ENCODE data around the gene BCL2L15.

Gene BCL2L15

DNA sequence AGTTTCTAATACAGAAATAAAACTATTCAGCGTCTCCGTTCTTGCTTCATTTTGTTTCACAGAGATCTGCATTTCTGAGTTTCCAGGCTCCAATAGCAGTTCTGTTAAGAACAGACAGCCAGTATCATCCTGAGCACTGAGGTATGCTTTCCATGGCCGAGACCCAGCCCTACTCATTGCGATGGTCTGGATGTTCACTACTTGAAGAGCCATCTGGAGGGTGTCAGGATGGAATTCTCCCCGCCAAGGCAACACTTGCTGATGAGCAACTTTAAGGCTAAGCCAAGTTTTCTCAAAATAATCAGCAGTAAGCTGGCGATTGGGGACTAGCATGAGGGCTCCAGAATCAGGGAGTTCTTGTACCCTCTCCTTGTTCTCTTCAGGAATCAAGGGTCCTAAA is 7.7 kb upstream of the BCL2L15 start:
- Histone ChIP-seq H3K27me3 (ENCODE audit: control insufficient read depth in 1 of 2, insufficient read depth in 2 of 2, low read length in 2 of 2) (no peaks in the 10 kb centered on the region), H3K9ac (ENCODE audit: low read depth in 1 of 2, low read length in 2 of 2) (no peak overlapping the region), H3K4me1 (ENCODE audit: control insufficient read depth in 1 of 2, insufficient read depth in 2 of 2, low read length in 2 of 2) (peaks cover 7 to 30% of the 10 kb centered on the region in 2 donors), H3K27ac (ENCODE audit: low read depth, low read length) (no peak overlapping the region), H3K36me3 (ENCODE audit: control insufficient read depth in 1 of 2, insufficient read depth in 2 of 2, low read length in 2 of 2) (peaks cover 22 to 45% of the 10 kb centered on the region in 2 donors), H3K4me3 (ENCODE audit: low read depth in 1 of 2, low read length in 2 of 2) (no peak overlapping the region), H3K9me3 (ENCODE audit: control insufficient read depth in 1 of 2, low read length in 2 of 2) (no peaks in the 10 kb centered on the region)

DNA sequence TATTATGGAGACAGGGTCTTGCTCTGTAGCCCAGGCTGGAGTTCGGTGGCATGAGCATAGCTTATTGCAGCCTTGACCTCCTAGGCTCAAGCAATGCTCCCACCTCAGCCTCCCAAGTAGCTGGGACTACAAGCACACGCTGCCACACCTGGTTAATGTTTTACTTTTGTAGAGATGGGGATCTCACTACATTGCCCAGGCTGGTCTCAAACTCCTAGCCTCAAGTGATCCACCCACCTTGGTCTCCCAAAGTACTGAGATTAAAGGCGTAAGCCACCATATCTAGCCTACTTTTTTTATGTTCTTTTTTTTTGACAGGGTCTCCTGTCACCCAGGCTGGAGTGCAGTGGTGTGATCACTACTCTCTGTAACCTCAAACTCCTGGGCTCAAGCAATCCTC is 5.9 kb upstream of the BCL2L15 start:
- Histone ChIP-seq H3K27ac (ENCODE audit: low read depth, low read length) (no peak overlapping the region), H3K4me3 (ENCODE audit: low read depth in 1 of 2, low read length in 2 of 2) (no peak overlapping the region), H3K9ac (ENCODE audit: low read depth in 1 of 2, low read length in 2 of 2) (no peak overlapping the region), H3K36me3 (ENCODE audit: control insufficient read depth in 1 of 2, insufficient read depth in 2 of 2, low read length in 2 of 2) (peaks cover 21 to 33% of the 10 kb centered on the region in 2 donors), H3K4me1 (ENCODE audit: control insufficient read depth in 1 of 2, insufficient read depth in 2 of 2, low read length in 2 of 2) (peaks cover 9 to 17% of the 10 kb centered on the region in 2 donors), H3K27me3 (ENCODE audit: control insufficient read depth in 1 of 2, insufficient read depth in 2 of 2, low read length in 2 of 2) (no peaks in the 10 kb centered on the region), H3K9me3 (ENCODE audit: control insufficient read depth in 1 of 2, low read length in 2 of 2) (no peaks in the 10 kb centered on the region)

DNA sequence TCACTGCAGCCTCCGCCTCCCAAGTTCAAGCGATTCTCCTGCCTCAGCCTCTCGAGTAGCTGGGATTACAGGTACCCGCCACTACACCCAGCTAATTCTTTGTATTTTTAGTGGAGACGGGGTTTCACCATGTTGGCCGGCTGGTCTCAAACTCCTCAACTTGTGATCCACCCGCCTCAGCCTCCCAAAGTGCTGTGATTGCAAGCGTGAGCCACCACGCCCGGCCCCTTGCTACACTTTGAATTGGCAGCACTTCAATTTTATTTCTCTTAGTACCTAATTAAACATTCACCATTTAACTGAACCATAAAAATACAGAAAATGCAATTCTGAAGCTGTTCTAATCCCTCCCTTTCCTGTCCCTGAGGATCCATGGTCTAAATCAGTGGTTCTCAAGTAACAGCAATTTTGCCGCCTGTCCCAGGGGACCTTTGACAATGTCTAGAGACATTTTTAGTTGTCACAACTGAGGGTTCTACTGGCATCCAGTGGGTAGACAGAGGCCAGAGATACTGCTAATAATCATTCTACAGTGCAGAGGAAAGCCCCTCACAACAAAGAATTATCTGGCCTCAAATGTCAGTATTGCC is 4.3 kb upstream of the BCL2L15 start:
- Histone ChIP-seq H3K27ac (ENCODE audit: low read depth, low read length) (no peak overlapping the region), H3K36me3 (ENCODE audit: control insufficient read depth in 1 of 2, insufficient read depth in 2 of 2, low read length in 2 of 2) (peaks cover 14 to 21% of the 10 kb centered on the region in 2 donors), H3K4me1 (ENCODE audit: control insufficient read depth in 1 of 2, insufficient read depth in 2 of 2, low read length in 2 of 2) (peaks cover 14 to 20% of the 10 kb centered on the region in 2 donors), H3K9ac (ENCODE audit: low read depth in 1 of 2, low read length in 2 of 2) (no peak overlapping the region), H3K9me3 (ENCODE audit: control insufficient read depth in 1 of 2, low read length in 2 of 2) (no peaks in the 10 kb centered on the region), H3K27me3 (ENCODE audit: control insufficient read depth in 1 of 2, insufficient read depth in 2 of 2, low read length in 2 of 2) (no peaks in the 10 kb centered on the region), H3K4me3 (ENCODE audit: low read depth in 1 of 2, low read length in 2 of 2) (no peak overlapping the region)

DNA sequence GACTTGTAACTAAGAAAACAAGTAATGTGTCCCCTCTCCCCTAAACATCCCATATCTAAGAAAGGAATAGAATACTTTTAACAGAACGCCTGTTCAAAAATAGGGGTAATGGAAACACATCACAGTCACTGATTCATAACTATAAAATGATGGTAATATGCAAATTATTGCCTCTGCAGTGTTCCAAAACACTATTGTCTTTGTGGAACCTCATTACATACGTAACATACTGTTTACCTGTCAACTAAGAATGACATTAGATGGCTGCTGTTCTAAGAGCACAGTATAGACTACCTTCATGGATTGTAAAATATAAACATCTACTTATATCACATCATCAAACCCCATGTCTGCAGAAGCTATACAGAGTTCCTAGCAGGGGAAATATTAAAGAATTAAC is 3.4 kb upstream of the BCL2L15 start:
- peaks cover 14 to 20% of the 10 kb centered on the region in 2 donors for H3K4me1 ChIP-seq (ENCODE audit: control insufficient read depth in 1 of 2, insufficient read depth in 2 of 2, low read length in 2 of 2)
- peaks cover 9 to 12% of the 10 kb centered on the region in 2 donors for H3K36me3 ChIP-seq (ENCODE audit: control insufficient read depth in 1 of 2, insufficient read depth in 2 of 2, low read length in 2 of 2)
- H3K27ac ChIP-seq (ENCODE audit: low read depth, low read length): no peak overlapping the region
- H3K9ac ChIP-seq (ENCODE audit: low read depth in 1 of 2, low read length in 2 of 2): no peak overlapping the region
- H3K4me3 ChIP-seq (ENCODE audit: low read depth in 1 of 2, low read length in 2 of 2): no peak overlapping the region
- H3K27me3 ChIP-seq (ENCODE audit: control insufficient read depth in 1 of 2, insufficient read depth in 2 of 2, low read length in 2 of 2): no peaks in the 10 kb centered on the region
- H3K9me3 ChIP-seq (ENCODE audit: control insufficient read depth in 1 of 2, low read length in 2 of 2): no peaks in the 10 kb centered on the region

DNA sequence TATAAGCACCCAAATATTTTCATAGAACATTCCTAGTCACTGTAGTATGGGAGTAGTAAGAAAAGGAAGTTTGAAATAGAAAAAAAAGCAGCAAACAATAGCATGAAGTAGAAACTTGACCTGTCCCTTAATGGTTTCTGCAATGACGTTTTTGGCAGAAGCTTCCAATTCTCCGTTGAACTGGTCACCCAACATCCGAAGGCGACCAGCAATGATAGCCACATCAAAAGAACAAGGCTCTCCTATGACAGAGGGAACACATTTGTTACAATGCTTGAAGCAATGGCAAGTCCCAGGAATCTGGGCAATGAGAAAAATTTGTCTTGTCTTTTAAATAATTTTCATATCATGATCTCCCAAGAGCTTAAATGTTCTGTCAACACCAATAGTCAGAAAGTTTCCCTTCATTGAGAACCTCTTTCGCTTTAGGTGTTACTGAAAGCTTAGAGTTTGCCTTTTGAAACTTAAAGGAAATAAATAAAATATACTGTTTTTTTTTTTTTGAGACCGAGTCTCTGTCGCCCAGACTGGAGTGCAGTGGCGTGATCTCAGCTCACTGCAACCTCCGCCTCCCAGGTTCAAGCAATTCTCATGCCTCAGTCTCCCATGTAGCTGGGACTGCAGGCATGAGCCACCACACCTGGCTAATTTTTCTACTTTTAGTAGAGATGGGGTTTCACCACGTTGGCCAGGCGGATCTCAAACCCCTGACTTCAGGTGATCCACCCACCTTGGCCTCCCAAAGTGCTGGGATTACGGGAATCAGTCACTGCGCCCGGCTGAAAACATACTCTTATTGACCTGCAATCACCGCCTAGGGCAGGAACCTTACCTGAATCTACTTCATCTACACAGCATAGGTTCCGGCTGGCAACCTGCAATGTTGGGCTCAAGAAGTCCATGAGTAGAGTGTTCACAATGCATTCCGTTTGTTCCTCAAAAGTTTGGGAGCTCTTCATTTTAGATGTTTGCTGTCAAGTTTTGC is 672 bp downstream of the BCL2L15 start:
- Histone ChIP-seq H3K9me3 (ENCODE audit: control insufficient read depth in 1 of 2, low read length in 2 of 2) (no peaks in the 10 kb centered on the region), H3K9ac (ENCODE audit: low read depth in 1 of 2, low read length in 2 of 2) (peak overlapping the region; percentile 45 to 77), H3K36me3 (ENCODE audit: control insufficient read depth in 1 of 2, insufficient read depth in 2 of 2, low read length in 2 of 2) (no peaks in the 10 kb centered on the region), H3K4me1 (ENCODE audit: control insufficient read depth in 1 of 2, insufficient read depth in 2 of 2, low read length in 2 of 2) (peaks cover 12 to 14% of the 10 kb centered on the region in 2 donors), H3K27ac (ENCODE audit: low read depth, low read length) (peak overlapping the region; percentile 69), H3K27me3 (ENCODE audit: control insufficient read depth in 1 of 2, insufficient read depth in 2 of 2, low read length in 2 of 2) (no peaks in the 10 kb centered on the region), H3K4me3 (ENCODE audit: low read depth in 1 of 2, low read length in 2 of 2) (peak overlapping the region; percentile 79 to 82)

DNA sequence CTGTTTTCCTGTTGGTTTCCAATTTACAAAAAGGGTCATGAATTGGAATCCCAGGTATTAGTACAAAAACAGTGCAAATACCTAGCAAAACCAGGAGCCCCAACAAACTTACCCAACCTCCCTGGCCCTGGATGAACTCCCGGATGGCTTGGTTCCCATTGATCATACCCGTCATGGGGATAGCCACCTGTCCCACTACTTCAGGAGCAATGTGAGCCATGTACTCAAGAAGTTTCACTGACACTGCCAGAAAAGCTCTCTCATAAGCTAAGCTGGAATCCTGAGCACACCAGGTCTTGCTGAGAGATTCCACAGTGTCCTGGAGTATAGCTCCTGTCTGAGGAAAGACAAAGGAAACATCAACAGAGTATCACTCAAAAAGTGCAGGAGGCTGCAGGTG is 5.7 kb downstream of the BCL2L15 start:
- Histone ChIP-seq H3K4me3 (ENCODE audit: low read depth in 1 of 2, low read length in 2 of 2) (no peak overlapping the region), H3K4me1 (ENCODE audit: control insufficient read depth in 1 of 2, insufficient read depth in 2 of 2, low read length in 2 of 2) (peaks cover 11 to 30% of the 10 kb centered on the region in 2 donors)

DNA sequence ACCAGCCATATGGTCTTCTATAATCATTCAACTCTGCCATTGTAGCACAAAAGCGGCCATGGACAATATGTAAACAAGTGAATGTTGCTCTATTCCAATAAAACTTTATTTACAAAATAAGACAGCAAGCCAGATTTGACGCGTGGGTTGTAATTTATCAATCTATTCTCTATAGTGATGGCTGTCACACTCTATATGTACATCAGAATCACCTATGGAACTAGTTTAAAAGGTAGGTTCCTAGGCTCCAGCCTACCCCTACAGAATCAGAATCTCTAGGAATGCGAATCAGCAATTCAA is 7.7 kb downstream of the BCL2L15 start:
- H3K4me3 ChIP-seq (ENCODE audit: low read depth in 1 of 2, low read length in 2 of 2): no peak overlapping the region
- no peak overlapping the region for H3K9ac ChIP-seq (ENCODE audit: low read depth in 1 of 2, low read length in 2 of 2)
- H3K27ac ChIP-seq (ENCODE audit: low read depth, low read length): no peak overlapping the region
- H3K4me1 ChIP-seq (ENCODE audit: control insufficient read depth in 1 of 2, insufficient read depth in 2 of 2, low read length in 2 of 2): peaks cover 17 to 43% of the 10 kb centered on the region in 2 donors
- H3K27me3 ChIP-seq (ENCODE audit: control insufficient read depth in 1 of 2, insufficient read depth in 2 of 2, low read length in 2 of 2): no peaks in the 10 kb centered on the region
- H3K36me3 ChIP-seq (ENCODE audit: control insufficient read depth in 1 of 2, insufficient read depth in 2 of 2, low read length in 2 of 2): peaks cover 0 to 4% of the 10 kb centered on the region in 2 donors
- H3K9me3 ChIP-seq (ENCODE audit: control insufficient read depth in 1 of 2, low read length in 2 of 2): no peaks in the 10 kb centered on the region

More for the DNA sequence above, 5.7 kb downstream of the BCL2L15 start:
- no peak overlapping the region for H3K9ac ChIP-seq (ENCODE audit: low read depth in 1 of 2, low read length in 2 of 2)
- peaks cover 0 to 4% of the 10 kb centered on the region in 2 donors for H3K36me3 ChIP-seq (ENCODE audit: control insufficient read depth in 1 of 2, insufficient read depth in 2 of 2, low read length in 2 of 2)
- H3K9me3 ChIP-seq (ENCODE audit: control insufficient read depth in 1 of 2, low read length in 2 of 2): no peaks in the 10 kb centered on the region
- H3K27me3 ChIP-seq (ENCODE audit: control insufficient read depth in 1 of 2, insufficient read depth in 2 of 2, low read length in 2 of 2): no peaks in the 10 kb centered on the region
- H3K27ac ChIP-seq (ENCODE audit: low read depth, low read length): no peak overlapping the region

DNA sequence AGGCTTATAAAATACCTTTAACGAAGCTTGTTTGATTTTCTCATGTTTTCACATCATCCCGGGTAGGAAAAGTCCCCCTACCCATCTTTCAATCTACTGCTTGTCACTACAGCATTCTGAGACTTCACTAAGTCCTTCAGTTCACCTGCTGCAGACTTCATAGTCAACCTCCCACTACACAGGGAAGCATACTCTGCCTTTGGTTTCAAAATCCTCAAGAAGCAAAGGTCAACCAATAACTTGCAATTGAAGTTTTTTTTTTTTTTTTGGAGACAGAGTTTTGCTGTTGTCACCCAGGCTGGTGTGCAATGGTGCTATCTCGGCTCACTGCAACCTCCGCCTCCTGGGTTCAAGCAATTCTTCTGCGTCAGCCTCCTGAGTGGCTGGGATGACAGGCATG is 11.2 kb downstream of the BCL2L15 start:
- peaks cover 20 to 46% of the 10 kb centered on the region in 2 donors for H3K4me1 ChIP-seq (ENCODE audit: control insufficient read depth in 1 of 2, insufficient read depth in 2 of 2, low read length in 2 of 2)
- H3K9me3 ChIP-seq (ENCODE audit: control insufficient read depth in 1 of 2, low read length in 2 of 2): no peaks in the 10 kb centered on the region
- H3K27me3 ChIP-seq (ENCODE audit: control insufficient read depth in 1 of 2, insufficient read depth in 2 of 2, low read length in 2 of 2): no peaks in the 10 kb centered on the region
- H3K4me3 ChIP-seq (ENCODE audit: low read depth in 1 of 2, low read length in 2 of 2): peak overlapping the region in 1 of 2 donors; percentile 19
- peaks cover 0 to 4% of the 10 kb centered on the region in 2 donors for H3K36me3 ChIP-seq (ENCODE audit: control insufficient read depth in 1 of 2, insufficient read depth in 2 of 2, low read length in 2 of 2)
- H3K9ac ChIP-seq (ENCODE audit: low read depth in 1 of 2, low read length in 2 of 2): no peak overlapping the region
- no peak overlapping the region for H3K27ac ChIP-seq (ENCODE audit: low read depth, low read length)

DNA sequence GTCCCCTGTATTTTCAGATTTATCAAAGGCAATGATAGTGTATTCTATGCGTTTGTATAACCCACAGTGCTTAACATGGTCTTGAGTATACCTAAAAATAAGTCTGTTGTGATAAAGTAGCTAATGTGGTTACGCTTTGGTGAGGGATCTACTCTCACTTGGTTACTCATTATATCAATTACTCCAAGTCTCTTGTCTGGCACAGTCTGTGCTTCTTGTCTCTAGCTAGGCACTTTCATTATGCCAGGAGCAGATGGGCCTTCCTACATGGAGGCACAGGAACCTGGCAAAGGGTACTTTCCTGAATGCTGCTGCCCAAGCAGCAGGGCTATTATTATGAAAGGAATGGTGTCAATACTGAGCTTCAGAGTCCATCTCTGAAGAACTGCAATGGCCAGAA is 11.7 kb downstream of the BCL2L15 start:
- H3K27me3 ChIP-seq (ENCODE audit: control insufficient read depth in 1 of 2, insufficient read depth in 2 of 2, low read length in 2 of 2): no peaks in the 10 kb centered on the region
- peak overlapping the region in 1 of 2 donors; percentile 19 for H3K4me3 ChIP-seq (ENCODE audit: low read depth in 1 of 2, low read length in 2 of 2)
- H3K36me3 ChIP-seq (ENCODE audit: control insufficient read depth in 1 of 2, insufficient read depth in 2 of 2, low read length in 2 of 2): peaks cover 0 to 4% of the 10 kb centered on the region in 2 donors
- no peaks in the 10 kb centered on the region for H3K9me3 ChIP-seq (ENCODE audit: control insufficient read depth in 1 of 2, low read length in 2 of 2)
- no peak overlapping the region for H3K27ac ChIP-seq (ENCODE audit: low read depth, low read length)
- no peak overlapping the region for H3K9ac ChIP-seq (ENCODE audit: low read depth in 1 of 2, low read length in 2 of 2)
- H3K4me1 ChIP-seq (ENCODE audit: control insufficient read depth in 1 of 2, insufficient read depth in 2 of 2, low read length in 2 of 2): peaks cover 20 to 42% of the 10 kb centered on the region in 2 donors
